Neural cell (in vitro differentiated cells): ENCODE data around the gene QPRT. TPM values are rescaled to one million over a fixed set of nuclear protein-coding genes. Genes with fewer than 3 reads are reported as not detected.

ENCODE experiments used
- H2AFZ ChIP-seq: fragments of 200-600, 300-800 bp; sonication (generic), shearing (Covaris generic); 2 replicates; pipeline ENCODE4 v1.6.0; 2014; ENCODE audit warnings: low read depth, mild to moderate bottlenecking, antibody characterized with exemption, low read length, moderate library complexity
- H3F3A ChIP-seq: fragments of 200-600 bp; shearing (Covaris generic); 2 replicates; pipeline ENCODE4 v1.6.1; 2016; ENCODE audit warnings: mild to moderate bottlenecking, moderate library complexity, mixed read lengths, antibody characterized with exemption, low read length; ENCODE audit not compliant: insufficient read depth, poor library complexity, severe bottlenecking
- H3K27ac ChIP-seq: fragments of 200-600, 300-800 bp; sonication (generic), shearing (Covaris generic); 2 replicates; pipeline ENCODE4 v1.5.1; 2014; ENCODE audit warnings: mild to moderate bottlenecking, low read length, moderate library complexity
- H3K27me3 ChIP-seq: fragments of 300-800, 200-600 bp; sonication (generic), shearing (Covaris generic); 2 replicates; pipeline ENCODE4 v1.6.0; 2014; ENCODE audit warnings: mild to moderate bottlenecking, low read depth, low read length, moderate library complexity; ENCODE audit not compliant: insufficient read depth
- H3K36me3 ChIP-seq: fragments of 300-800, 200-600 bp; sonication (generic), shearing (Covaris generic); 2 replicates; pipeline ENCODE4 v1.5.1; 2014; ENCODE audit warnings: mild to moderate bottlenecking, antibody characterized with exemption, low read length, moderate library complexity; ENCODE audit not compliant: insufficient read depth
- H3K4me2 ChIP-seq: fragments of 300-800, 200-600 bp; sonication (generic), shearing (Covaris generic); 2 replicates; pipeline ENCODE4 v1.6.0; 2014; ENCODE audit warnings: mild to moderate bottlenecking, low read length
- H3K4me3 ChIP-seq: fragments of 300-800, 200-600 bp; sonication (generic), shearing (Covaris generic); 2 replicates; pipeline ENCODE4 v1.5.1; 2014; ENCODE audit warnings: mild to moderate bottlenecking, low read length, moderate library complexity
- H3K79me2 ChIP-seq: fragments of 200-600 bp; shearing (Covaris generic); replicated peaks from 2 replicates; pipeline ENCODE4 v1.6.0; 2014; ENCODE audit warnings: mild to moderate bottlenecking, low read length, moderate library complexity; ENCODE audit not compliant: insufficient read depth
- H3K9ac ChIP-seq: fragments of 300-800, 200-600 bp; sonication (generic), shearing (Covaris generic); 2 replicates; pipeline ENCODE4 v1.6.1; 2016; ENCODE audit warnings: mild to moderate bottlenecking, low read length, mixed read lengths
- H3K9me2 ChIP-seq: fragments of 200-600 bp; shearing (Covaris generic); 2 replicates; pipeline ENCODE4 v1.6.1; 2016; ENCODE audit warnings: mild to moderate bottlenecking, low read length, mixed read lengths; ENCODE audit not compliant: insufficient read depth
- H3K9me3 ChIP-seq: fragments of 200-600, 300-800 bp; sonication (generic), shearing (Covaris generic); 2 replicates; pipeline ENCODE4 v1.6.1; 2016; ENCODE audit warnings: mild to moderate bottlenecking, mixed run types, low read length, moderate library complexity, mixed read lengths
- H4K20me1 ChIP-seq: fragments of 200-600 bp; shearing (Covaris generic); 2 replicates; pipeline ENCODE4 v1.6.1; 2016; ENCODE audit warnings: mild to moderate bottlenecking, mixed run types; ENCODE audit not compliant: insufficient read depth
- EP300 ChIP-seq: fragments of 450-650 bp; conservative IDR thresholded peaks from 2 replicates; pipeline ENCODE4 v1.6.1; 2014; ENCODE audit warnings: antibody characterized with exemption, mild to moderate bottlenecking, moderate library complexity; ENCODE audit not compliant: poor library complexity, severe bottlenecking
- EZH2 ChIP-seq: fragments of 200-600, 300-800 bp; shearing (Covaris generic), sonication (generic); IDR thresholded peaks from 2 replicates; pipeline ENCODE4 v1.6.1; 2014; ENCODE audit warnings: antibody characterized with exemption, low read length, borderline replicate concordance, mild to moderate bottlenecking; ENCODE audit not compliant: insufficient read depth, poor library complexity, severe bottlenecking
- MXI1 ChIP-seq: fragments of 450-650 bp; conservative IDR thresholded peaks from 2 replicates; pipeline ENCODE4 v1.6.1; 2014; ENCODE audit warnings: antibody characterized with exemption, mild to moderate bottlenecking; ENCODE audit not compliant: poor library complexity, severe bottlenecking
- POLR2AphosphoS5 ChIP-seq: IDR thresholded peaks from 2 replicates; pipeline ENCODE4 v1.6.1; 2012
- RAD21 ChIP-seq: fragments of 450-650 bp; conservative IDR thresholded peaks from 2 replicates; pipeline ENCODE4 v1.6.1; 2014; ENCODE audit warnings: antibody characterized with exemption, mild to moderate bottlenecking, moderate library complexity
- SMC3 ChIP-seq: fragments of 450-650 bp; conservative IDR thresholded peaks from 2 replicates; pipeline ENCODE4 v1.6.1; 2014; ENCODE audit warnings: antibody characterized with exemption, mild to moderate bottlenecking, moderate library complexity; ENCODE audit not compliant: poor library complexity
- TAF1 ChIP-seq: IDR thresholded peaks from 2 replicates; pipeline ENCODE4 v1.6.1; 2012; ENCODE audit warnings: low read depth
- polyA plus RNA-seq: library from polyadenylated mRNA; depleted of rRNA; stranded (reverse); fragments of >200 nt; gene quantifications from 2 replicates; pipeline ENCODE4 v1.2.3, GENCODE V29; 2014
- TF ChIP-seq, protein P1 (sequence below): IDR thresholded peaks from 2 replicates; pipeline ENCODE4 v1.6.1; 2012; ENCODE audit warnings: borderline replicate concordance
- TF ChIP-seq, protein P2 (sequence below): fragments of 450-650 bp; IDR thresholded peaks from 2 replicates; pipeline ENCODE4 v1.5.1; 2014; ENCODE audit warnings: antibody characterized with exemption, mild to moderate bottlenecking, moderate library complexity; ENCODE audit not compliant: poor library complexity, severe bottlenecking

The QPRT gene
- polyA plus RNA-seq, 1 donor from 2014 or later, result 2.7 TPM

- H3K4me2 ChIP-seq, result no peak overlapping the region
- H3F3A ChIP-seq, result no peaks in the 10 kb centered on the region
- H3K9me2 ChIP-seq, result no peaks in the 10 kb centered on the region
- no peaks in the 10 kb centered on the region for H3K36me3 ChIP-seq
- no peaks in the 10 kb centered on the region for H3K27me3 ChIP-seq
- no peaks in the 10 kb centered on the region for H4K20me1 ChIP-seq
- no peak overlapping the region for H2AFZ ChIP-seq
- no peaks in the 10 kb centered on the region for H3K79me2 ChIP-seq
- H3K9ac ChIP-seq, result no peak overlapping the region
- H3K4me3 ChIP-seq, result no peak overlapping the region
- H3K9me3 ChIP-seq, result no peaks in the 10 kb centered on the region
- no peak overlapping the region for H3K27ac ChIP-seq
- TF ChIP-seq TAF1, result no peak
- TF ChIP-seq RAD21, result no peak
- no peak for TF ChIP-seq EZH2
- no peak for TF ChIP-seq POLR2AphosphoS5
- TF ChIP-seq MXI1, result no peak
- TF ChIP-seq, protein P1, sequence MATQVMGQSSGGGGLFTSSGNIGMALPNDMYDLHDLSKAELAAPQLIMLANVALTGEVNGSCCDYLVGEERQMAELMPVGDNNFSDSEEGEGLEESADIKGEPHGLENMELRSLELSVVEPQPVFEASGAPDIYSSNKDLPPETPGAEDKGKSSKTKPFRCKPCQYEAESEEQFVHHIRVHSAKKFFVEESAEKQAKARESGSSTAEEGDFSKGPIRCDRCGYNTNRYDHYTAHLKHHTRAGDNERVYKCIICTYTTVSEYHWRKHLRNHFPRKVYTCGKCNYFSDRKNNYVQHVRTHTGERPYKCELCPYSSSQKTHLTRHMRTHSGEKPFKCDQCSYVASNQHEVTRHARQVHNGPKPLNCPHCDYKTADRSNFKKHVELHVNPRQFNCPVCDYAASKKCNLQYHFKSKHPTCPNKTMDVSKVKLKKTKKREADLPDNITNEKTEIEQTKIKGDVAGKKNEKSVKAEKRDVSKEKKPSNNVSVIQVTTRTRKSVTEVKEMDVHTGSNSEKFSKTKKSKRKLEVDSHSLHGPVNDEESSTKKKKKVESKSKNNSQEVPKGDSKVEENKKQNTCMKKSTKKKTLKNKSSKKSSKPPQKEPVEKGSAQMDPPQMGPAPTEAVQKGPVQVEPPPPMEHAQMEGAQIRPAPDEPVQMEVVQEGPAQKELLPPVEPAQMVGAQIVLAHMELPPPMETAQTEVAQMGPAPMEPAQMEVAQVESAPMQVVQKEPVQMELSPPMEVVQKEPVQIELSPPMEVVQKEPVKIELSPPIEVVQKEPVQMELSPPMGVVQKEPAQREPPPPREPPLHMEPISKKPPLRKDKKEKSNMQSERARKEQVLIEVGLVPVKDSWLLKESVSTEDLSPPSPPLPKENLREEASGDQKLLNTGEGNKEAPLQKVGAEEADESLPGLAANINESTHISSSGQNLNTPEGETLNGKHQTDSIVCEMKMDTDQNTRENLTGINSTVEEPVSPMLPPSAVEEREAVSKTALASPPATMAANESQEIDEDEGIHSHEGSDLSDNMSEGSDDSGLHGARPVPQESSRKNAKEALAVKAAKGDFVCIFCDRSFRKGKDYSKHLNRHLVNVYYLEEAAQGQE, result no peak
- TF ChIP-seq, protein P2, sequence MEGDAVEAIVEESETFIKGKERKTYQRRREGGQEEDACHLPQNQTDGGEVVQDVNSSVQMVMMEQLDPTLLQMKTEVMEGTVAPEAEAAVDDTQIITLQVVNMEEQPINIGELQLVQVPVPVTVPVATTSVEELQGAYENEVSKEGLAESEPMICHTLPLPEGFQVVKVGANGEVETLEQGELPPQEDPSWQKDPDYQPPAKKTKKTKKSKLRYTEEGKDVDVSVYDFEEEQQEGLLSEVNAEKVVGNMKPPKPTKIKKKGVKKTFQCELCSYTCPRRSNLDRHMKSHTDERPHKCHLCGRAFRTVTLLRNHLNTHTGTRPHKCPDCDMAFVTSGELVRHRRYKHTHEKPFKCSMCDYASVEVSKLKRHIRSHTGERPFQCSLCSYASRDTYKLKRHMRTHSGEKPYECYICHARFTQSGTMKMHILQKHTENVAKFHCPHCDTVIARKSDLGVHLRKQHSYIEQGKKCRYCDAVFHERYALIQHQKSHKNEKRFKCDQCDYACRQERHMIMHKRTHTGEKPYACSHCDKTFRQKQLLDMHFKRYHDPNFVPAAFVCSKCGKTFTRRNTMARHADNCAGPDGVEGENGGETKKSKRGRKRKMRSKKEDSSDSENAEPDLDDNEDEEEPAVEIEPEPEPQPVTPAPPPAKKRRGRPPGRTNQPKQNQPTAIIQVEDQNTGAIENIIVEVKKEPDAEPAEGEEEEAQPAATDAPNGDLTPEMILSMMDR, result no peak
- TF ChIP-seq EP300, result no peak
- TF ChIP-seq SMC3, result no peak
Measured at GRCh38 chr16:29717113-29717512, 38.1 kb downstream of the QPRT start.

DNA sequence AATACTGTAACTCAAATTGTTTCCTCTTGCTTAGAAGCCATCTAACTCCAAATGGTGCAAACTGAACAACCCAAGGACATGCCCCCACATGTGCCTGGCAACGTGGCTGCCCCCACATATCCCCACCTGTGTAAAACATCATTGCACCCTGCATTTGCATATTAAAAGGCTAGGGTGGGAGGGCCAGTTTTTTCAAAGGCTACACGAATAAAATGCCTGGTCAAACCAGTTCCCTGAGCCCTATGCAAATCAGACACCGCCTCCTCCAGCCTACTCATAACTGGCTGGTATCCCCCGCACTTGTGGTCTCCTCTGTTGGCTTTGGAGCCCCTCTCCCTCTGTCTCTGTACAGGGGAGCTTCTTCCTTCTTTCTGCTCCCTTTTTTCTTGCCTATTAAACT is 40.1 kb downstream of the QPRT start:
- H3K9me2 ChIP-seq, result no peaks in the 10 kb centered on the region
- H3K4me2 ChIP-seq, result no peak overlapping the region
- no peaks in the 10 kb centered on the region for H3K27me3 ChIP-seq
- no peaks in the 10 kb centered on the region for H3F3A ChIP-seq
- no peaks in the 10 kb centered on the region for H4K20me1 ChIP-seq
- H3K27ac ChIP-seq, result no peak overlapping the region
- no peaks in the 10 kb centered on the region for H3K9me3 ChIP-seq
- H2AFZ ChIP-seq, result no peak overlapping the region
- H3K79me2 ChIP-seq, result no peaks in the 10 kb centered on the region
- H3K9ac ChIP-seq, result no peak overlapping the region
- no peak for TF ChIP-seq MXI1
- TF ChIP-seq EZH2, result no peak
- TF ChIP-seq EP300, result no peak
- no peaks in the 10 kb centered on the region for H3K36me3 ChIP-seq
- no peak overlapping the region for H3K4me3 ChIP-seq

DNA sequence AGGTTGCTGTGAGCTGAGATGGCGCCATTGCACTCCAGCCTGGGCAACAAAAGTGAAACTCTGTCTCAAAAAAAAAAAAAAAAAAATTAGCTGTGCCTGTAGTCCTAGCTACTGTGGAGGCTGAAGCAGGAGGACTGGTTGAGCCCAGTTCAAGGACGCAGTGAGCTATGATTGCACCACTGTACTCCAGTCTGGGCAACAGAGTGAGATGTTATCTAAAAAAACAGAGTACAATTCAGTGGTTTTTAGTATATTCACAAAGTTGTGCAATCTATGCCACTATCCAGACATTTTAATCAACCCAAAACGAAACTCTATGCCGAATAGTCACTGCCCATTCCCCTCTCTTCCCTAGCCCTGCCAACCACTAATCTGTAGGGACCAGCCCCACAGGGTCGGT is 41.7 kb downstream of the QPRT start:
- H3K27ac ChIP-seq, result no peak overlapping the region

More for the DNA sequence above, 41.7 kb downstream of the QPRT start:
- no peak for TF ChIP-seq POLR2AphosphoS5
- TF ChIP-seq, protein P2, result no peak
- TF ChIP-seq EP300, result no peak
- TF ChIP-seq SMC3, result no peak
- TF ChIP-seq, protein P1, result no peak
- no peak for TF ChIP-seq TAF1
- no peak for TF ChIP-seq RAD21
- no peak for TF ChIP-seq EZH2
- TF ChIP-seq MXI1, result no peak
- Histone ChIP-seq H3K4me2 (no peak overlapping the region), H3K36me3 (no peaks in the 10 kb centered on the region), H3K27me3 (no peaks in the 10 kb centered on the region), H3K9me3 (no peaks in the 10 kb centered on the region), H3K4me3 (no peak overlapping the region), H4K20me1 (no peaks in the 10 kb centered on the region), H3F3A (no peaks in the 10 kb centered on the region), H3K79me2 (no peaks in the 10 kb centered on the region), H2AFZ (no peak overlapping the region), H3K9ac (no peak overlapping the region), H3K9me2 (no peaks in the 10 kb centered on the region)
